Testis (tissue), 2 donors: ENCODE results near the gene KISS1R.

ENCODE experiments used
- CTCF ChIP-seq, 3 experiments: fragments of 450-650 bp in 2 of 3; fragments of 200-600 bp in 1 of 3; sonication (generic) in 1 of 3; IDR thresholded peaks; one replicate each; pipeline ENCODE4 v1.5.1; 2016 to 2019; ENCODE audit warnings: antibody characterized with exemption in 3 of 3, mild to moderate bottlenecking in 2 of 3, moderate library complexity in 1 of 3
- POLR2A ChIP-seq: fragments of 450-650 bp; IDR thresholded peaks from one replicate; pipeline ENCODE4 v1.6.1; 2017; ENCODE audit warnings: antibody characterized with exemption, mild to moderate bottlenecking, moderate library complexity

GRCh38 chr19:887072-887471 lies 30.1 kb upstream of the KISS1R start:
- no peak for TF ChIP-seq CTCF (IDR thresholded peaks at IDR 0.05)
- no peak for TF ChIP-seq POLR2A
